Measurements from ENCODE around the gene DHX29.

The DHX29 gene

GRCh38 chr5:55316837-55317236, 9.3 kb upstream of the DHX29 start:
- DNase-seq (ENCODE audit: low read depth, low spot score), result no peak

- DNase-seq (ENCODE audit: low read depth, low spot score), result no peak
Observed at GRCh38 chr5:55316289-55316688, 8.8 kb upstream of the DHX29 start.

DNA sequence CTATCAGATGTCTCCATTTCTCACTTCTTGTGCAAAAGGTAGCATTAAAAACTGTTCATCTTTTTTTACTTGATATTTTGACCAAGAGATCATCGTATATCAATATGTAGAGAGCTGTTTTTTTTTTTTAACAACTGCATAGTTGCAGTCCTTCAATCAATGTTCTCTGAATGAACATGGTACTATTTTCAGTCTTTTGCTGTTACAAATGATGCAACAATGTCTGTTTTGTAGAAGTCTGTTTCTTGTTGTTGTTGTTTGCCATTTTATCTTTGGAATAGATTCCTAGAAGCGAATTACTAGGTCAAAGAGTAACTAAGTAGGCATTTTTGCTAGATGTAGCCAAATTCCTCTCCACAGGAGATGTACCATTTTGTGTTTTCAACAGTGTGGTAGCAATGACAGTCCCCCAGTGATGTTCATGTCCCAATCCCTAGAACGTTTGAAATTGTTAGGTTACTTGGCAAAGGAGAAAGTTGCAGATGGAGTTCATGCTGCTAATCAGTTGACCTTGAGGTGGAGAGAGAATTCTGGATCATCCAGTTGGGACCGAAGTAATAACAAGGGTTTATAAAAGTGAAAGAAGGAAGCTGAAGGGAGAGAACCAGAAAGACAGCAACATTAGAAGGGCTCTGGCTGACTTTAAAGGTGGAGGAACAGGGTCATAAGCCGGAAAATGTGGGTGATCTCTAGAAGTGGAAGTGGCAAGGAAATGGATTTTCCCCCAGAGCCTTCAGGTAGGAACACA, 6.5 kb upstream of the DHX29 start:
- no peak for DNase-seq (ENCODE audit: low read depth, low spot score)

GRCh38 chr5:55308254-55308836, 851 bp upstream of the DHX29 start:
- DNase-seq (ENCODE audit: low read depth, low spot score), result no peak

DNA sequence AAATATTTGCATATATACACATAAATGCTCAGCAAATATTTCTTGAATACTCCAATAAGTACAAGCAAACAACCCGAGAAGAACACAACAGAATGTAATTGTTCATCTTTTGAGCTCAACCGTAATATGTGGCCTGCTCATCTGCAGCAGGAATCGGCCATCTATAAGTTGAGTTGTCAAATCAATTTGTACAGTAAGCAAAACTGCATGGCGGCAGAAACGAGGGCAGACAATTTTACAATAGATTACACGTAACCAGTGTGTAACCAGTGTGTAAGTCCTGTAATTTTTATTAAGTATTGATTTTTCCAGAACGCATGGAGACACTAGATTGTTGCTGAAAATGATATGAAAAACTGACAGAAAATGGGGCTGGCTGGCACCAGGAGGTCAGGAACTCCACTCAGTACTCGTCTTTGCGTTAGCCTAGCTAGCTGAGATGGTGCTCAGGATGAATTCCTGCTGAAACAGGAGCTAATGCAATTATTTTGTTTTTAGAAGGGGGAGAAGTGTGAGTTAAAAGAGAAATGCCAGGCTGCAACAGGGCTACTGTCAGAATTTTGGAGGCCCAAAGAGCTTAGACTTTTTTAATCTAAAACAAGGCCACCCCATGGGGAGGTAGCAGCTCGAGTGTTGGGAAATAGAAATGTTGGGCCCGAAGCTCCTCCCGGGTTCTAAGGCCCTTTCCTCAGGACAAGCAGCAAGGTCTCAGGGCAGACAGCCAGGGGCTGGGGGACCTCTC, 682 bp downstream of the DHX29 start:
- no peak for DNase-seq (ENCODE audit: low read depth, low spot score)

DNA sequence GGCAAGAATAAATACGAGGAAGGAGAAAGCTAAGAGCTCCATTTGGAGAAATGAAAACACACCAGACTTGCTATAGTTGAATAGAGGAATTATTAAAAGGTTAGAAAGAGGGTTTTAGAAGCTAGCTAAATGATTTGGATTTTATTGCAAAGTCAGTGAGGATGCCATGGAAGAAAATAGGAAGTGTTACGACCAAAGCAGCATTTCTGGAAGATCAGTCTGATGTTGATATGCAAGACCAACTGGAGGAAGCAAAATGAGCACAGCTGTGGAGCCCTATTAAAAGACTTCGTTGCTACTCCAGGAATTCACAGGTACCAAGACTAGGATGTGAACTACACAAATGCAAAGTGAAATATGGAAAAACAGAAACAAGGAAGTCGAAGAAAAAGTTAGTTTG, 2.1 kb downstream of the DHX29 start:
- DNase-seq (ENCODE audit: low read depth, low spot score), result no peak

- DNase-seq (ENCODE audit: low read depth, low spot score), result no peak
Observed at GRCh38 chr5:55304584-55304983, 2.9 kb downstream of the DHX29 start.

DNA sequence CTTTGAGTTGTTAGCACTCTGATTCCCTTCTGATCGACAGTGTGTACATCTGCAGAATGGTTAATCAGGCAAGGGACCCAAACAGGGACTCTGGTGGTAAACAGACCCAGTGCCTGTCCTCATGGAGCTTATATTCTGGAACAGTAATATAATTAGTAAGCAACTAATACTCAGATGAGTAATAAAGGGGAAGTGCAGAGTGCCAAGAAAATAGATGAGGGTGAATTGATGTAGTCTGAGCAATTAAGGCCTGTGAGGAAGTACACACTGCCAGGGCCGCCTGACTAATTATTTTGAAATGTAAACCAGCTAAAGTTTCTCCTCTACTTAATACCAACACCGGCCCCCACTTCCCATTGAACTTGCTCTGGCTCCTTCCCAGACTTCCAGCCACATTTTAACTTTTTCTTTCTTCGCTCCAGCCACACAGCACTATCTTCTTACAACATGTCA, 4.2 kb downstream of the DHX29 start:
- no peak for DNase-seq (ENCODE audit: low read depth, low spot score)

DNA sequence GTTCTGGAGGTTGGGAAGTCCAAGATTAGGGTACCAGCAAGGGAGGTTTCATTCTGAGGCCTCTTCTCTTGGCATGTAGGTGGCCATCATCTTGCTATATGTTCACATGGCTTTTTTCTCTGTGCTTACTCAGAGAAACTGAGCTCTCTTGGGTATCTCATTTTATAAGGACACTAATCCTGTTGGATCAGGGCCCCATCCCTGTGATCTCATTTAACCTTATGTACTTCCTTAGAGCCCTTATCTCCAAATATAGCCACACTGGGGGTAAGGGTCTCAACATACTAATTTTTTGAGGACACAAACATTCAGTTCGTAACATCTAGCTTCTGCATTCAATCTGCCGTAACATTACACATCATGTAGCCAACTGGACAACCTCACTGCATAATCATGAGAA, 6.6 kb downstream of the DHX29 start:
- DNase-seq (ENCODE audit: low read depth, low spot score), result no peak

GRCh38 chr5:55294935-55295334, 12.6 kb downstream of the DHX29 start:
- no peak for DNase-seq (ENCODE audit: low read depth, low spot score)

DNA sequence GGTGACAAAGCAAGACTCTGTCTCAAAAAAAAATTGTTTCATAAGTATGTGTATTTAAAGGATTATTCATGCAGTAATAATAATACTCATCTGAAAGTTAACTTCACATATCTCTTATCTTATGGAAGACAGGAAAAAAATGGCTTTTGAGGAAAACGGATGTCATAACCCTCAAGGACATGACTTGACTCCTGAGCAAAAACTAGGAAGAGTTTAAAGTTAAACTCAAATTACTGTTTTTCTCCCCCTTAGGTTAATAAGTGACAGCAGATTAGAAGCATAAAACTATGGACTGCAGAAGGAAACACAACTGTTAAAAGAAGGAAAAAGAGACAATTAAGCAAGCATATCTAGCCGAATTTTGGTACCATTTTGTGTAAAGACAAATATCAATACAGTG, 16.5 kb downstream of the DHX29 start:
- no peak for DNase-seq (ENCODE audit: low read depth, low spot score)

GRCh38 chr5:55289808-55290207, 17.7 kb downstream of the DHX29 start:
- no peak for DNase-seq (ENCODE audit: low read depth, low spot score)

DNA sequence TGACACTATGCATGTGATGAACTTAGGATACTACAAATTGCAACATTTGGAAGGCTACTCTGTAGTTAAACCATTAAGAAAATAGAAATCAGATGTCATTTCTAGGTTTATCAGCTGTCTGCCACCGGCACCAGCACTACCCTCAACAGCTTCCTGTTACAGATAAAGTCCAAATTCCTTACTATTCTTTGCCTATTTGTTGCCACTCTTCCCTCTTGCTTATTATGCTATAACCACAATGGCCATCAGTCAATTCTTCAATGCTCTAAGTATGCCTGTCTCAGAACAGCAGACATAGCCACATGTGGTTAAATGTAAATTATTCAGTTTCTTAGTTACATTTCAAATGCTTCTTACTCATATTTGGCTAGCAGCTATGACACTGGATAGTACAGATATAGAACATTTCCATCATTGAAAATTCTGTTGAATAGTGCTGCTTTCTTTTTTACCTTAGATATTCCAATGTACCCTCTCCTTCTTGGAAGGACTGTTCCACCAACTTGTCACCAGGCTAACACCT, 21.0 kb downstream of the DHX29 start:
- no peak for DNase-seq (ENCODE audit: low read depth, low spot score)

DNA sequence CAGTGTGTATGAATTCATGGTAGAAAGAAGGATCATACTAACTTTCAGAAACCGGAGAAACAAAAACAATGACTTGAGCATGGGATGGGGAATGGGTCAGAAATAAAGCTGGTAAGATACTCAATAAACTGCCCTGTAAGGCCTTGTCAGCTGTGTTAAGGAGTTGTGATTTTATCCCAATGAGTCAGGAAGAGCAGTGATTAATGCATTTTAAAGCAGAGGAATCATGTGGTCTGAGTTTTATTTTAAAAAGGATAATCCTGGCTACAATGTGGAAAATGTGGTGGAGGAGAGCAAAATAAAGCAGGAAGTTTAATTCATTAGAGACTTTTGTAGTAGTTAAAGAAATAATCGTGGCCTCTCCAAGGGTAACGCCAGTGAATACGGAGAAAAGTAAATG, 28.7 kb downstream of the DHX29 start:
- no peak for DNase-seq (ENCODE audit: low read depth, low spot score)

DNA sequence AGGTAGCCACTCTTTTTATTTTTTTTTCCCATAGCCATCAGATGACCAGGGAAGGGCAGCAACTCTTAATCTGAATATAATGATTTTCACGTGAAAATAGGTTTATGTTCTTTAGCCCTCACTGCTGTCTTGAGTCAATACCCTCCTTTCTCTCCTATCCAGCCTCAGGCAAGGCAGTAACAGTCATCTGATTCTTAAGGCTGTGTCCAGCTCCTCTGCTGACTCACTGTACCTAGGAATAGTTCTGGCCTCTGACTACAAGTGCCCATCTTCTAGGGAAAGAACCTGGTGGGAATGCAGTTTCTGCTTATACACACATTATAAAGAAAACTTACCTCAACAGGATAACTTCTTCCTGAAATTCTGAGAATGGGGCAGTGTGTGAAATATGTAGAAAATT, 30.7 kb downstream of the DHX29 start:
- no peak for DNase-seq (ENCODE audit: low read depth, low spot score)

DNA sequence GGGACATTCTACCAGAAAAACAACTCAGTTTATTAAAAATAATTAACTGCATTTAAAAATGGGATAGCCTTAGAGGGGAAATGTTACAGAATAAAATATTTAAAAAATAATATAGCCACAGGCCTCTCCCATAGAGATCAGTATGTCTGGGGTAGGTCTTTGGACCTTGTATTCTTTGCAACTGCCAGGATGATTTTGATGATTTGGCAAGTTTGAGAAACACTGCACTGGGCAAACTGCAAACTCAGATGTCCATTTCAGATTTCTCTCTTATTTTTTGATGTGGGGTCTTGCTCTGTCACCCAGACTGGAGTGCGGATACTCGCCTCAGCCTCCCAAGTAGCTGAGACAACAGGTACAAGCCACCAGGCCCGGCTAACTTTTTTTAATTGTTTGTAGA, 49.2 kb downstream of the DHX29 start:
- DNase-seq (ENCODE audit: low read depth, low spot score), result no peak

DNA sequence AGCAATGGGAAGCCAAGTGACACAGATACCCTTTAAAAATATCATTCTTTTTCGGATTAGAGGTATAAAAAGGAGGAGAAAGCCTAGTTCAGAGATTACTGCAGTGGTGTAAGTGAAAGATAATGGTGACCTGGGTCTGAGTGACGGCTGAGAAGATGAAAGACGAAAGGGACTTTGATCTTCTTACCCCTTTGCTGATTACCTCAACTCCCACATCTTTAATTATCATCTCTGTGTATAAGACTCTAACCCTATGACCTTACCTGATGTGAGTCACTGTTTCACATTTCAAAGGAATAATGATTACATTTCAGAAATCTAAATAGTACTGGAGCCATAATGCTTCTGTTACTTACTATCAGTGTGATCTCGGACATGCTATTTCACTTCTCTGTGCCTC, 52.7 kb downstream of the DHX29 start:
- no peak for DNase-seq (ENCODE audit: low read depth, low spot score)

DNA sequence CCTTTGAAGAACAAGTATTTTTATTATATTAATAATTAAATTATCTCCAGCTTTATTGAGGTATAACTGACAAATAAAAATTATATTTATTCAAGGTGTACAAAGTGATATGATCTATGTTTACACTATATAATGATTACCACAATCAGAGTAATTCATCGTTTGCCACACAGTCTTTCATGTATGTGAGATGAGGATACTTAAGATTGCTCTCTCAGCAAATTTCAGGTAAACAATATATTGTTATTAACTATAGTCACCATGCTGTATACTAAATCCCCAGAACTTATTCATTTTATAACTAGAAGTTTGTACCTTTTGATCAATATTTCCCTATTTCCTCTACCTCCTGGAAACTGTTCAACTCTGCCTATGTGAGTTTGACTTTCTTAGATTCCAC, 57.4 kb downstream of the DHX29 start:
- DNase-seq (ENCODE audit: low read depth, low spot score), result no peak

- DNase-seq (ENCODE audit: low read depth, low spot score), result no peak
Observed at GRCh38 chr5:55241746-55242145, 65.7 kb downstream of the DHX29 start.

GRCh38 chr5:55236800-55237199, 70.7 kb downstream of the DHX29 start:
- DNase-seq (ENCODE audit: low read depth, low spot score), result no peak

GRCh38 chr5:55234121-55234700, 73.3 kb downstream of the DHX29 start:
- no peak for DNase-seq (ENCODE audit: low read depth, low spot score)
